Erythroblast (primary cell): ENCODE results near the gene KLLN.
"Not testable (repeated sequence)": the region's sequence is repeated elsewhere in the genome, so short reads cannot be mapped to it uniquely, and the experiment has no call there.

Source experiments
- DNase-seq, 2 experiments: peaks; one replicate each; lab custom pipeline; 2025; lab: John Stamatoyannopoulos, UW
- GATA1 ChIP-seq: IDR thresholded peaks from 2 replicates; pipeline ENCODE4 v1.6.1; 2011; ENCODE audit warnings: low read depth, mild to moderate bottlenecking, control low read depth, low read length, moderate library complexity
- POLR2A ChIP-seq: IDR thresholded peaks from 2 replicates; pipeline ENCODE4 v1.6.1; 2011; ENCODE audit warnings: mild to moderate bottlenecking, low read length

KLLN gene

GRCh38 chr10:87875929-87876571, 12.7 kb upstream of the KLLN start:
- DNase-seq, result no peak
- TF ChIP-seq GATA1, result no peak
- TF ChIP-seq POLR2A, result no peak

- TF ChIP-seq POLR2A, result no peak
- TF ChIP-seq GATA1, result no peak
- no peak for DNase-seq
Measured at GRCh38 chr10:87873656-87874055, 10.3 kb upstream of the KLLN start.

- TF ChIP-seq POLR2A (no peak), GATA1 (no peak)
- no peak for DNase-seq
Measured at GRCh38 chr10:87872828-87873227, 9.5 kb upstream of the KLLN start.

GRCh38 chr10:87869773-87870551, 6.6 kb upstream of the KLLN start:
- TF ChIP-seq GATA1 (no peak), POLR2A (no peak)
- DNase-seq, result no peak

GRCh38 chr10:87869139-87869538, 5.8 kb upstream of the KLLN start:
- DNase-seq, result not testable (repeated sequence)

- no peak for TF ChIP-seq GATA1
- DNase-seq, result no peak
Measured at GRCh38 chr10:87868277-87868676, 4.9 kb upstream of the KLLN start.

GRCh38 chr10:87867453-87867852, 4.1 kb upstream of the KLLN start:
- TF ChIP-seq POLR2A (peak; percentile 15), GATA1 (no peak)

GRCh38 chr10:87866412-87866974, 3.2 kb upstream of the KLLN start:
- TF ChIP-seq POLR2A, result no peak
- no peak for TF ChIP-seq GATA1
- peak; percentile 14 to 28 for DNase-seq

More at GRCh38 chr10:87867453-87867852, 4.1 kb upstream of the KLLN start:
- DNase-seq, result no peak

- DNase-seq, result peak; percentile 27 to 50
- TF ChIP-seq POLR2A, result no peak
- no peak for TF ChIP-seq GATA1
Measured at GRCh38 chr10:87865241-87865881, 2.0 kb upstream of the KLLN start.

- peak; percentile 49 to 68 for DNase-seq
- TF ChIP-seq GATA1, result no peak
- no peak for TF ChIP-seq POLR2A
Measured at GRCh38 chr10:87864496-87865059, 1.2 kb upstream of the KLLN start.

- peak; percentile 62 to 71 for DNase-seq
Measured at GRCh38 chr10:87863951-87864495, 690 bp upstream of the KLLN start.

GRCh38 chr10:87862679-87863052, 667 bp downstream of the KLLN start:
- DNase-seq, result no peak
- TF ChIP-seq POLR2A, result no peak
- TF ChIP-seq GATA1, result no peak

GRCh38 chr10:87861953-87862678, 1.2 kb downstream of the KLLN start:
- DNase-seq, result peak; percentile 99
- TF ChIP-seq POLR2A, result peak; percentile 84
- no peak for TF ChIP-seq GATA1
